HG02973 (cell line): ENCODE measurements around the gene USO1.
"Not testable (repeated sequence)": the region's sequence is repeated elsewhere in the genome, so short reads cannot be mapped to it uniquely, and the experiment has no call there.

ENCODE experiments used
- ATAC-seq: cut with Tn5 transposase; IDR thresholded peaks from one replicate; pipeline ENCODE4 v1.9.1; 2021; ENCODE audit warnings: moderate library complexity; ENCODE audit not compliant: unreplicated experiment

USO1 gene

GRCh38 chr4:75724066-75724866 lies at the start of gene USO1:
USO1 (plus strand) TSS chr4:75724577; CDS start chr4:75724820, 243 bp downstream.
- peak; percentile 85 for ATAC-seq

- ATAC-seq: no peak
Measured at GRCh38 chr4:75675004-75675531, 49.3 kb upstream of the USO1 start.

GRCh38 chr4:75678473-75678872 lies 45.9 kb upstream of the USO1 start:
- no peak for ATAC-seq

GRCh38 chr4:75678965-75679364 lies 45.4 kb upstream of the USO1 start:
- ATAC-seq: no peak

GRCh38 chr4:75679876-75680575 lies 44.4 kb upstream of the USO1 start:
- ATAC-seq: no peak

GRCh38 chr4:75683482-75684155 lies 40.8 kb upstream of the USO1 start:
- ATAC-seq: no peak

- no peak for ATAC-seq
Measured at GRCh38 chr4:75685546-75686189, 38.7 kb upstream of the USO1 start.

GRCh38 chr4:75686346-75686745 lies 38.0 kb upstream of the USO1 start:
- no peak for ATAC-seq

GRCh38 chr4:75687125-75687524 lies 37.3 kb upstream of the USO1 start:
- ATAC-seq: not testable (repeated sequence)

- not testable (repeated sequence) for ATAC-seq
Measured at GRCh38 chr4:75692066-75692465, 32.3 kb upstream of the USO1 start.

GRCh38 chr4:75696071-75696470 lies 28.3 kb upstream of the USO1 start:
- ATAC-seq: no peak

- no peak for ATAC-seq
Measured at GRCh38 chr4:75696581-75696980, 27.8 kb upstream of the USO1 start.

GRCh38 chr4:75698162-75698962 lies 26.0 kb upstream of the USO1 start:
- ATAC-seq: peak; percentile 81

- peak; percentile 18 for ATAC-seq
Measured at GRCh38 chr4:75698963-75699228, 25.5 kb upstream of the USO1 start.

- no peak for ATAC-seq
Measured at GRCh38 chr4:75699299-75699698, 25.1 kb upstream of the USO1 start.

GRCh38 chr4:75702919-75703411 lies 21.4 kb upstream of the USO1 start:
- no peak for ATAC-seq

GRCh38 chr4:75705198-75705977 lies 19.0 kb upstream of the USO1 start:
- ATAC-seq: no peak

GRCh38 chr4:75708218-75708691 lies 16.1 kb upstream of the USO1 start:
- ATAC-seq: no peak

- ATAC-seq: no peak
Measured at GRCh38 chr4:75710246-75710645, 14.1 kb upstream of the USO1 start.
